ENCODE data around the gene TRPM4.
A peak's percentile ranks its signal among the peaks of the same experiment; 100 is the strongest.
"Not testable (repeated sequence)": the region's sequence is repeated elsewhere in the genome, so short reads cannot be mapped to it uniquely, and the experiment has no call there.

Gene TRPM4

GRCh38 chr19:49127225-49127624 lies 30.4 kb upstream of the TRPM4 start:
- DNase-seq (ENCODE audit: low read depth in 2 of 2) = not testable (repeated sequence)

GRCh38 chr19:49127674-49128544 lies 29.7 kb upstream of the TRPM4 start:
- peak; percentile 89 to 92 for DNase-seq (ENCODE audit: low read depth in 2 of 2)

- no peak for DNase-seq (ENCODE audit: low read depth in 2 of 2)
These were observed 28.9 kb upstream of the TRPM4 start for GRCh38 chr19:49128545-49129237.

- DNase-seq (ENCODE audit: low read depth in 2 of 2) = no peak
These were observed 28.4 kb upstream of the TRPM4 start for GRCh38 chr19:49129238-49129583.

- DNase-seq (ENCODE audit: low read depth in 2 of 2) = no peak
These were observed 27.3 kb upstream of the TRPM4 start for GRCh38 chr19:49130325-49130724.

GRCh38 chr19:49132974-49133609 lies 24.5 kb upstream of the TRPM4 start:
- no peak for DNase-seq (ENCODE audit: low read depth in 2 of 2)

- DNase-seq (ENCODE audit: low read depth in 2 of 2) = peak in 1 of 2 donors; percentile 43
These were observed 23.8 kb upstream of the TRPM4 start for GRCh38 chr19:49133621-49134454.

- DNase-seq (ENCODE audit: low read depth in 2 of 2) = no peak
These were observed 21.9 kb upstream of the TRPM4 start for GRCh38 chr19:49135686-49136085.

GRCh38 chr19:49136771-49137171 lies 20.8 kb upstream of the TRPM4 start:
- no peak for DNase-seq (ENCODE audit: low read depth in 2 of 2)

GRCh38 chr19:49140951-49141350 lies 16.6 kb upstream of the TRPM4 start:
- DNase-seq (ENCODE audit: low read depth in 2 of 2) = no peak

- DNase-seq (ENCODE audit: low read depth in 2 of 2) = no peak
These were observed 16.2 kb upstream of the TRPM4 start for GRCh38 chr19:49141352-49141751.

- peak in 1 of 2 donors; percentile 35 for DNase-seq (ENCODE audit: low read depth in 2 of 2)
These were observed 14.7 kb upstream of the TRPM4 start for GRCh38 chr19:49142866-49143335.

- DNase-seq (ENCODE audit: low read depth in 2 of 2) = peak; percentile 34 to 75
These were observed 11.8 kb upstream of the TRPM4 start for GRCh38 chr19:49145573-49146407.

GRCh38 chr19:49146408-49146770 lies 11.2 kb upstream of the TRPM4 start:
- DNase-seq (ENCODE audit: low read depth in 2 of 2) = not testable (repeated sequence)

- DNase-seq (ENCODE audit: low read depth in 2 of 2) = no peak
These were observed 9.4 kb upstream of the TRPM4 start for GRCh38 chr19:49148044-49148682.

- DNase-seq (ENCODE audit: low read depth in 2 of 2) = peak; percentile 46 to 67
These were observed 8.6 kb upstream of the TRPM4 start for GRCh38 chr19:49148784-49149651.

GRCh38 chr19:49149652-49150105 lies 7.9 kb upstream of the TRPM4 start:
- no peak for DNase-seq (ENCODE audit: low read depth in 2 of 2)

GRCh38 chr19:49150106-49150943 lies 7.3 kb upstream of the TRPM4 start:
- no peak for DNase-seq (ENCODE audit: low read depth in 2 of 2)

Data from stimulated activated CD4-positive, alpha-beta T cell treated with anti-CD3 and anti-CD28 coated beads, Interleukin-1b, Interleukin-23, amount 100 ng/mL, for 1 hour (primary cell).